Measurements from ENCODE around the gene PLXDC2. TPM values are rescaled to one million over a fixed set of nuclear protein-coding genes. Genes with fewer than 3 reads are reported as not detected.

PLXDC2 gene
- total RNA-seq, 1 donor, result 46.2 TPM

- no peak overlapping the region for H3K4me3 ChIP-seq (ENCODE audit: low read length)
- peaks cover 63% of the 10 kb centered on the region for H3K4me1 ChIP-seq (ENCODE audit: insufficient read depth, low read length)
- H3K27me3 ChIP-seq (ENCODE audit: insufficient read depth, low read length), result no peaks in the 10 kb centered on the region
- no peaks in the 10 kb centered on the region for H3K9me3 ChIP-seq (ENCODE audit: low read depth, low read length)
These were observed 12.2 kb downstream of the PLXDC2 start for GRCh38 chr10:19828278-19829049.

- H3K9me3 ChIP-seq (ENCODE audit: low read depth, low read length), result no peaks in the 10 kb centered on the region
- no peak overlapping the region for H3K4me3 ChIP-seq (ENCODE audit: low read length)
- peaks cover 30% of the 10 kb centered on the region for H3K4me1 ChIP-seq (ENCODE audit: insufficient read depth, low read length)
- no peaks in the 10 kb centered on the region for H3K27me3 ChIP-seq (ENCODE audit: insufficient read depth, low read length)
These were observed 16.5 kb downstream of the PLXDC2 start for GRCh38 chr10:19832699-19833098.

GRCh38 chr10:19833170-19833824 is 17.1 kb downstream of the PLXDC2 start:
- Histone ChIP-seq H3K27me3 (ENCODE audit: insufficient read depth, low read length) (no peaks in the 10 kb centered on the region), H3K9me3 (ENCODE audit: low read depth, low read length) (no peaks in the 10 kb centered on the region)

GRCh38 chr10:19835952-19836351 is 19.7 kb downstream of the PLXDC2 start:
- H3K4me1 ChIP-seq (ENCODE audit: insufficient read depth, low read length), result peaks cover 11% of the 10 kb centered on the region
- no peak overlapping the region for H3K4me3 ChIP-seq (ENCODE audit: low read length)
- H3K9me3 ChIP-seq (ENCODE audit: low read depth, low read length), result no peaks in the 10 kb centered on the region
- no peaks in the 10 kb centered on the region for H3K27me3 ChIP-seq (ENCODE audit: insufficient read depth, low read length)

More at GRCh38 chr10:19833170-19833824, 17.1 kb downstream of the PLXDC2 start:
- H3K4me3 ChIP-seq (ENCODE audit: low read length), result no peak overlapping the region
- peaks cover 24% of the 10 kb centered on the region for H3K4me1 ChIP-seq (ENCODE audit: insufficient read depth, low read length)

GRCh38 chr10:19839090-19839489 is 22.9 kb downstream of the PLXDC2 start:
- Histone ChIP-seq H3K9me3 (ENCODE audit: low read depth, low read length) (no peaks in the 10 kb centered on the region), H3K4me3 (ENCODE audit: low read length) (no peak overlapping the region), H3K4me1 (ENCODE audit: insufficient read depth, low read length) (no peaks in the 10 kb centered on the region)

GRCh38 chr10:19839552-19839951 is 23.3 kb downstream of the PLXDC2 start:
- no peaks in the 10 kb centered on the region for H3K27me3 ChIP-seq (ENCODE audit: insufficient read depth, low read length)
- H3K4me3 ChIP-seq (ENCODE audit: low read length), result no peak overlapping the region
- H3K4me1 ChIP-seq (ENCODE audit: insufficient read depth, low read length), result no peaks in the 10 kb centered on the region
- no peaks in the 10 kb centered on the region for H3K9me3 ChIP-seq (ENCODE audit: low read depth, low read length)

More at GRCh38 chr10:19839090-19839489, 22.9 kb downstream of the PLXDC2 start:
- no peaks in the 10 kb centered on the region for H3K27me3 ChIP-seq (ENCODE audit: insufficient read depth, low read length)

- Histone ChIP-seq H3K4me3 (ENCODE audit: low read length) (no peak overlapping the region), H3K9me3 (ENCODE audit: low read depth, low read length) (no peaks in the 10 kb centered on the region), H3K27me3 (ENCODE audit: insufficient read depth, low read length) (no peaks in the 10 kb centered on the region), H3K4me1 (ENCODE audit: insufficient read depth, low read length) (no peaks in the 10 kb centered on the region)
These were observed 24.5 kb downstream of the PLXDC2 start for GRCh38 chr10:19840776-19841175.

GRCh38 chr10:19843487-19843886 is 27.3 kb downstream of the PLXDC2 start:
- no peak overlapping the region for H3K4me3 ChIP-seq (ENCODE audit: low read length)
- no peaks in the 10 kb centered on the region for H3K4me1 ChIP-seq (ENCODE audit: insufficient read depth, low read length)
- H3K27me3 ChIP-seq (ENCODE audit: insufficient read depth, low read length), result no peaks in the 10 kb centered on the region
- H3K9me3 ChIP-seq (ENCODE audit: low read depth, low read length), result no peaks in the 10 kb centered on the region

- H3K9me3 ChIP-seq (ENCODE audit: low read depth, low read length), result no peaks in the 10 kb centered on the region
- no peaks in the 10 kb centered on the region for H3K27me3 ChIP-seq (ENCODE audit: insufficient read depth, low read length)
- H3K4me3 ChIP-seq (ENCODE audit: low read length), result no peak overlapping the region
- no peaks in the 10 kb centered on the region for H3K4me1 ChIP-seq (ENCODE audit: insufficient read depth, low read length)
These were observed 29.5 kb downstream of the PLXDC2 start for GRCh38 chr10:19845503-19846368.

GRCh38 chr10:19847321-19847720 is 31.1 kb downstream of the PLXDC2 start:
- H3K9me3 ChIP-seq (ENCODE audit: low read depth, low read length), result no peaks in the 10 kb centered on the region
- no peaks in the 10 kb centered on the region for H3K4me1 ChIP-seq (ENCODE audit: insufficient read depth, low read length)
- no peaks in the 10 kb centered on the region for H3K27me3 ChIP-seq (ENCODE audit: insufficient read depth, low read length)
- no peak overlapping the region for H3K4me3 ChIP-seq (ENCODE audit: low read length)

GRCh38 chr10:19848226-19848985 is 32.2 kb downstream of the PLXDC2 start:
- H3K4me3 ChIP-seq (ENCODE audit: low read length), result no peak overlapping the region
- no peaks in the 10 kb centered on the region for H3K4me1 ChIP-seq (ENCODE audit: insufficient read depth, low read length)
- no peaks in the 10 kb centered on the region for H3K27me3 ChIP-seq (ENCODE audit: insufficient read depth, low read length)
- no peaks in the 10 kb centered on the region for H3K9me3 ChIP-seq (ENCODE audit: low read depth, low read length)

- Histone ChIP-seq H3K27me3 (ENCODE audit: insufficient read depth, low read length) (no peaks in the 10 kb centered on the region), H3K4me3 (ENCODE audit: low read length) (no peak overlapping the region), H3K9me3 (ENCODE audit: low read depth, low read length) (no peaks in the 10 kb centered on the region), H3K4me1 (ENCODE audit: insufficient read depth, low read length) (no peaks in the 10 kb centered on the region)
These were observed 37.6 kb downstream of the PLXDC2 start for GRCh38 chr10:19853831-19854230.

GRCh38 chr10:19857876-19858275 is 41.6 kb downstream of the PLXDC2 start:
- Histone ChIP-seq H3K9me3 (ENCODE audit: low read depth, low read length) (no peaks in the 10 kb centered on the region), H3K27me3 (ENCODE audit: insufficient read depth, low read length) (no peaks in the 10 kb centered on the region), H3K4me1 (ENCODE audit: insufficient read depth, low read length) (peaks cover 3% of the 10 kb centered on the region), H3K4me3 (ENCODE audit: low read length) (no peak overlapping the region)

- no peaks in the 10 kb centered on the region for H3K27me3 ChIP-seq (ENCODE audit: insufficient read depth, low read length)
- peaks cover 3% of the 10 kb centered on the region for H3K4me1 ChIP-seq (ENCODE audit: insufficient read depth, low read length)
- no peak overlapping the region for H3K4me3 ChIP-seq (ENCODE audit: low read length)
- no peaks in the 10 kb centered on the region for H3K9me3 ChIP-seq (ENCODE audit: low read depth, low read length)
These were observed 43.9 kb downstream of the PLXDC2 start for GRCh38 chr10:19860107-19860506.

All from mononuclear cell (primary cell).